Suprapubic skin (tissue), 4 donors: ENCODE results near the gene FLNA. TPM values are rescaled to one million over a fixed set of nuclear protein-coding genes. Genes with fewer than 3 reads are reported as not detected.

ENCODE experiments used
- DNase-seq, 2 donors: peaks; one replicate each; pipeline ENCODE4 v3.0.0-alpha.2; 2019; ENCODE audit warnings: low spot score in 2 of 2
- H3K27ac ChIP-seq: fragments of 200-600 bp; sonication (generic); one replicate; pipeline ENCODE4 v1.5.1; 2019
- H3K27me3 ChIP-seq: fragments of 200-600 bp; sonication (generic); one replicate; pipeline ENCODE4 v1.5.1; 2019
- H3K36me3 ChIP-seq: fragments of 200-600 bp; sonication (generic); one replicate; pipeline ENCODE4 v1.5.1; 2019
- H3K4me1 ChIP-seq: fragments of 200-600 bp; sonication (generic); one replicate; pipeline ENCODE4 v1.5.1; 2019
- H3K4me3 ChIP-seq: fragments of 200-600 bp; sonication (generic); one replicate; pipeline ENCODE4 v1.5.1; 2019; ENCODE audit warnings: mild to moderate bottlenecking
- H3K9me3 ChIP-seq: fragments of 200-600 bp; sonication (generic); one replicate; pipeline ENCODE4 v1.5.1; 2019
- CTCF ChIP-seq, 2 donors: fragments of 200-600 bp in 1 of 2; fragments of 450-650 bp in 1 of 2; sonication (generic) in 1 of 2; IDR thresholded peaks; one replicate each; pipeline ENCODE4 v1.5.1; 2016 to 2019; ENCODE audit warnings: antibody characterized with exemption in 2 of 2, mild to moderate bottlenecking in 1 of 2, moderate library complexity in 1 of 2
- EP300 ChIP-seq: sonication (generic); formaldehyde crosslinking; IDR thresholded peaks from one replicate; pipeline ENCODE4 v1.6.1; 2017; ENCODE audit warnings: antibody characterized with exemption
- POLR2A ChIP-seq, 2 donors: fragments of 450-650 bp; IDR thresholded peaks; one replicate each; pipeline ENCODE4 v1.6.1; 2017; ENCODE audit warnings: antibody characterized with exemption in 2 of 2, mild to moderate bottlenecking in 2 of 2, moderate library complexity in 2 of 2
- POLR2AphosphoS5 ChIP-seq, 3 donors: sonication (generic); formaldehyde crosslinking; IDR thresholded peaks; one replicate each; pipeline ENCODE4 v1.6.1; 2017; ENCODE audit warnings: antibody characterized with exemption in 3 of 3
- WGBS: methylation state at CpG from one replicate; pipeline ENCODE4 v1.1.5; 2018; 5-methylcytosine and 5-hydroxymethylcytosine counted together
- total RNA-seq, 4 donors: library from RNA; depleted of rRNA; stranded (reverse); fragments of >200 nt; gene quantifications; one replicate each; pipeline ENCODE4 v1.1.0, GENCODE V29; 2016

Gene FLNA
- total RNA-seq, 4 donors from 2014 or later = 374 to 402 (median 386) TPM

- Histone ChIP-seq H3K36me3 (no peaks in the 10 kb centered on the region), H3K4me3 (no peak overlapping the region), H3K27me3 (no peaks in the 10 kb centered on the region), H3K9me3 (no peaks in the 10 kb centered on the region), H3K4me1 (no peaks in the 10 kb centered on the region), H3K27ac (no peak overlapping the region)
- DNase-seq = no peak
- TF ChIP-seq POLR2A (IDR thresholded peaks at IDR 0.05) (no peak), CTCF (IDR thresholded peaks at IDR 0.05) (no peak), EP300 (no peak), POLR2AphosphoS5 (IDR thresholded peaks at IDR 0.05) (no peak)
- 87% methylated on average over 8 of the region's 8 CpGs for WGBS
Observed at GRCh38 chrX:154300816-154301215, 73.6 kb downstream of the FLNA start.

Other genes with a start within 250 kb of the FLNA start
- not detected for gene OPN1LW, start 230.4 kb downstream of the FLNA start, total RNA-seq
- not detected for gene OPN1MW, start 192.0 kb downstream of the FLNA start, total RNA-seq
- gene OPN1MW2, start 154.9 kb downstream of the FLNA start, total RNA-seq = not detected
- not detected for gene OPN1MW3, start 117.1 kb downstream of the FLNA start, total RNA-seq
- 1 to 10 TPM in 1 of 4 donors, not detected in 3; 3.3 TPM for gene TEX28, start 79.5 kb downstream of the FLNA start, total RNA-seq
- gene TKTL1, start 78.8 kb downstream of the FLNA start, total RNA-seq = under 1 TPM in 3 of 4 donors, not detected in 1; 0.24 to 0.51 (median 0.34) TPM
- 10 to 100 TPM; 34.4 to 57.0 (median 53.0) TPM for gene EMD, start 4.7 kb upstream of the FLNA start, total RNA-seq
- gene RPL10, start 23.7 kb upstream of the FLNA start, total RNA-seq = 1,000 to 10,000 TPM; 3,684 to 7,390 (median 6,600) TPM
- gene DNASE1L1, start 34.6 kb upstream of the FLNA start, total RNA-seq = 10 to 100 TPM; 14.6 to 30.7 (median 21.2) TPM
- 100 to 1,000 TPM in 1 of 4 donors, 10 to 100 TPM in 3; 37.7 to 122 (median 47.8) TPM for gene TAFAZZIN, start 36.9 kb upstream of the FLNA start, total RNA-seq
- gene ATP6AP1, start 54.0 kb upstream of the FLNA start, total RNA-seq = 10 to 100 TPM; 47.0 to 64.4 (median 60.0) TPM
- gene GDI1, start 62.5 kb upstream of the FLNA start, total RNA-seq = 100 to 1,000 TPM in 1 of 4 donors, 10 to 100 TPM in 3; 64.9 to 115 (median 73.6) TPM
- gene FAM50A, start 69.5 kb upstream of the FLNA start, total RNA-seq = 10 to 100 TPM; 16.2 to 31.5 (median 23.3) TPM
- 10 to 100 TPM; 12.0 to 52.0 (median 29.6) TPM for gene PLXNA3, start 83.6 kb upstream of the FLNA start, total RNA-seq
- 10 to 100 TPM in 3 of 4 donors, 1 to 10 TPM in 1; 8.0 to 44.4 (median 28.6) TPM for gene LAGE3, start 104.6 kb upstream of the FLNA start, total RNA-seq
- gene UBL4A, start 112.0 kb upstream of the FLNA start, total RNA-seq = 10 to 100 TPM; 25.8 to 50.5 (median 46.4) TPM
- 10 to 100 TPM; 16.5 to 45.0 (median 38.8) TPM for gene SLC10A3, start 116.0 kb upstream of the FLNA start, total RNA-seq
- gene FAM3A, start 141.6 kb upstream of the FLNA start, total RNA-seq = 10 to 100 TPM; 33.5 to 40.6 (median 36.6) TPM
- 10 to 100 TPM; 22.6 to 60.4 (median 42.0) TPM for gene G6PD, start 172.2 kb upstream of the FLNA start, total RNA-seq
- gene IKBKG, start 173.0 kb upstream of the FLNA start, total RNA-seq = 10 to 100 TPM; 13.1 to 18.3 (median 15.3) TPM
- not detected for gene CTAG1A, start 210.5 kb upstream of the FLNA start, total RNA-seq
- gene CTAG1B, start 244.6 kb upstream of the FLNA start, total RNA-seq = not detected